ENCODE data around the gene BICD2. TPM values are rescaled to one million over a fixed set of nuclear protein-coding genes. Genes with fewer than 3 reads are reported as not detected.

BICD2 gene
- total and polyA plus RNA-seq, 8 donors: 23.7 to 34.5 (median 28.4) TPM

DNA sequence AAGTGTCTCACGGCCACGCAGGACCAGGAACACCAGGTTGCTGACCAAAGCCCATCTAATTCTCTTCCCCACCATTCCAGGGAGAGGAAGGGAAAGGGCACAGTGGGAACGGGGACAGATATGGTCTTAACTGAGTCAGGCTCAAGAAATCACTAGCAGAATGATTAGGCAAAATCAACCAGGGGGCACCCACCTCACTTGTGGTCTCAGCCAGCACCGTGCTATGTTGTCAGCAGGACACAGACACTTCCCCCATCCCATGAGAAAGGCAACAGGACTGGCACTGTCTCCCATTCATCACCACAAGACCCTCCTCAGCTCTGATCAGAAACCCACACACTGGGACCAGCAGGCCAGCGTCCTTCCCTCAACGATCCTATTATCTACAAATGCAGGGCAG, 2.9 kb downstream of the BICD2 start:
- H3K27ac ChIP-seq: peak overlapping the region in 1 of 2 donors; percentile 100
- no peaks in the 10 kb centered on the region for H3K36me3 ChIP-seq
- H3K27me3 ChIP-seq: no peaks in the 10 kb centered on the region
- H3K9me3 ChIP-seq: no peaks in the 10 kb centered on the region
- ATAC-seq (no peak), DNase-seq (no peak)
- peaks cover 22 to 53% of the 10 kb centered on the region in 2 donors for H3K4me1 ChIP-seq
- H3K4me3 ChIP-seq: no peak overlapping the region
- intact Hi-C loops (cut with DNase I): loop anchor here in 1 of 2 donors (10.0 kb wide), 1 partner anchor 47 kb away; no protein-coding TSS in a partner anchor
- TF ChIP-seq, protein P1, sequence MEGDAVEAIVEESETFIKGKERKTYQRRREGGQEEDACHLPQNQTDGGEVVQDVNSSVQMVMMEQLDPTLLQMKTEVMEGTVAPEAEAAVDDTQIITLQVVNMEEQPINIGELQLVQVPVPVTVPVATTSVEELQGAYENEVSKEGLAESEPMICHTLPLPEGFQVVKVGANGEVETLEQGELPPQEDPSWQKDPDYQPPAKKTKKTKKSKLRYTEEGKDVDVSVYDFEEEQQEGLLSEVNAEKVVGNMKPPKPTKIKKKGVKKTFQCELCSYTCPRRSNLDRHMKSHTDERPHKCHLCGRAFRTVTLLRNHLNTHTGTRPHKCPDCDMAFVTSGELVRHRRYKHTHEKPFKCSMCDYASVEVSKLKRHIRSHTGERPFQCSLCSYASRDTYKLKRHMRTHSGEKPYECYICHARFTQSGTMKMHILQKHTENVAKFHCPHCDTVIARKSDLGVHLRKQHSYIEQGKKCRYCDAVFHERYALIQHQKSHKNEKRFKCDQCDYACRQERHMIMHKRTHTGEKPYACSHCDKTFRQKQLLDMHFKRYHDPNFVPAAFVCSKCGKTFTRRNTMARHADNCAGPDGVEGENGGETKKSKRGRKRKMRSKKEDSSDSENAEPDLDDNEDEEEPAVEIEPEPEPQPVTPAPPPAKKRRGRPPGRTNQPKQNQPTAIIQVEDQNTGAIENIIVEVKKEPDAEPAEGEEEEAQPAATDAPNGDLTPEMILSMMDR (IDR thresholded peaks at IDR 0.05): no peak

DNA sequence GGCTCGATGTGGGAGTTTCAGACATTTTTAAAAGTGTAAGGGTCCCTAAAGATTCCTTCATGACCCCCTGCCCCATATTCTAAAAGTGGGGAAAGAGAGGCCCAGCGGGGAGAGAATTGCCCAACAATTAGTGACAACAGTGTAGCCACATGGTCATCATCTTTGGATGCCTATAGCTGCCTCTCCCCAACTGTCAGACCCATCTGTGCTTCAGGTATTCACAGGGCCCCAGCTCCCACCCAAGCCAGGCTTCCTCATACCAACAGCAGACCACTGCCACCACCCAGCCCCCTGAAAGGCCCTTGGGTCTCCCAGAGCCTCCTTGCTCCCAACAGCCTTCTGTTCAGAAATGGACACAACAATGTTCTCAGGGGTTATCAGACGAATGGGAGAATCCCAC, 4.1 kb downstream of the BICD2 start:
- peaks cover 15 to 45% of the 10 kb centered on the region in 2 donors for H3K4me1 ChIP-seq
- TF ChIP-seq, protein P1 (IDR thresholded peaks at IDR 0.05): no peak
- intact Hi-C loops (cut with DNase I): loop anchor here in 1 of 2 donors (10.0 kb wide), 1 partner anchor 46 kb away; no protein-coding TSS in a partner anchor
- DNase-seq (no peak), ATAC-seq (no peak)
- no peaks in the 10 kb centered on the region for H3K36me3 ChIP-seq
- H3K27ac ChIP-seq: no peak overlapping the region
- no peaks in the 10 kb centered on the region for H3K9me3 ChIP-seq
- H3K4me3 ChIP-seq: no peak overlapping the region
- no peaks in the 10 kb centered on the region for H3K27me3 ChIP-seq

DNA sequence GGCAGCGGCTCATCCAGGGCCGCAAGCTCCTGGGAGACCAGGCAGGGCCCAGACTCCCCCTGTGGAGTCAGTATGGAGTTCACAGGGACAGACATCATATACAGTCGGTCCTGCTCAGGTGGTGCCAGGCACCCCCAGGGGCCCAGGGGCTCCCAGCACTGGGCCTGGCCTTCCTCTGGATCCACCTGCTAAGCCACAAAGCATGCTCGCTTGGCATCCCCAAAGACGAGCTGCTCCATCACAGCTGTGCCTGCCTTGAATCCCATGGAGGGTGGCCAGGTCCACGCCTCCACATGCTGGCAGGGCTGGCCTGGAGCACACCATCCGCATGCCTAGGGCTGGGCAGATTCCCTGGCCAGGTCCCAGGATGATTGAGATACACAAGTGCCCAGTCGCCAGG, 4.6 kb downstream of the BICD2 start:
- Histone ChIP-seq H3K4me1 (peaks cover 14 to 45% of the 10 kb centered on the region in 2 donors), H3K9me3 (no peaks in the 10 kb centered on the region), H3K27me3 (no peaks in the 10 kb centered on the region), H3K4me3 (no peak overlapping the region), H3K27ac (no peak overlapping the region), H3K36me3 (no peaks in the 10 kb centered on the region)
- DNase-seq (peak in 1 of 4 donors; percentile 52), ATAC-seq (peak; percentile 9)
- TF ChIP-seq, protein P1 (IDR thresholded peaks at IDR 0.05): no peak
- intact Hi-C loops (cut with DNase I): loop anchor here in 1 of 2 donors (10.0 kb wide), 1 partner anchor 45 kb away; no protein-coding TSS in a partner anchor

DNA sequence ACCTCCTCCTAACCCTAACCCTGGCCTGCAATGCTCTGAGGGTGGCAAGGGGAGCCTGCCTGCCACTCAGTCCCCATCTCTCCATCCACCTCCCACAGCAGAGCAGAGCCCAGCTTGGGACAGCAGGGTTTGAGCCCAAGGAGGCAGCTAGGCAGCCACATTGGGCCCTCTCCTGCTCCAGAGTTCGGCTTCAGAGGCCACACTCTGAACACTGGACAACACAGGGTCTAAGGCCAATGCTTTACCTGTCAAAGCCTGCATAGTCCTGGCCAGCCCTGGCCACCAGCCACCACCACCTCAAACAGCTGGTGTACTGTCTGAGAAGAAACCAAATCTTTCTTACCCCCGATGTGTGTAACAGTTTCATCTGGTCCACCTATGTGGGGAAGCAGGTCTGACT, 5.2 kb downstream of the BICD2 start:
- Histone ChIP-seq H3K4me3 (no peak overlapping the region), H3K4me1 (peaks cover 14 to 52% of the 10 kb centered on the region in 2 donors), H3K27ac (peak overlapping the region in 1 of 2 donors; percentile 8), H3K27me3 (no peaks in the 10 kb centered on the region), H3K36me3 (no peaks in the 10 kb centered on the region), H3K9me3 (no peaks in the 10 kb centered on the region)
- intact Hi-C loops (cut with DNase I): no loop called here
- TF ChIP-seq, protein P1 (IDR thresholded peaks at IDR 0.05): no peak
- ATAC-seq (no peak), DNase-seq (no peak)

DNA sequence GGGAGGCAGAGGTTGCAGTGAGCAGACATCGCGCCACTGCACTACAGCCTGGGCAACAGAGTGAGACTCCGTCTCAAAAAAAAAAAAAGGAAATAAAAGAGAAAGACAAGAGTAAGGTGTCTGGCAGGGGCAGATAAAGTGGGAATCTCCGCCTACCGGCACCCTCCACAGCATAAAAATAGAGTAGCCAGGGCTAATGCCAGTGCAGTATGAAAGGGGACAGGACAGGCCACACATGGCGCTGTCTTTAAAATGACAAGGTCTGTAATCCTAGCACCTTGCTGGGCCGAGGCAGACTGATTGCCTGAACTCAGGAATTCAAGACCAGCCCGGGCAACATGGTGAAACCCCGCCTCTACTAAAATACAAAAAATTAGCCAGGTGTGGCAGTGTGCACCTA, 7.8 kb downstream of the BICD2 start:
- Histone ChIP-seq H3K36me3 (no peaks in the 10 kb centered on the region), H3K9me3 (no peaks in the 10 kb centered on the region), H3K27ac (no peak overlapping the region), H3K4me3 (no peak overlapping the region), H3K27me3 (no peaks in the 10 kb centered on the region), H3K4me1 (peaks cover 4 to 57% of the 10 kb centered on the region in 2 donors)
- TF ChIP-seq, protein P1 (IDR thresholded peaks at IDR 0.05): no peak
- ATAC-seq: no peak
- intact Hi-C loops (cut with DNase I): no loop called here
- no peak for DNase-seq

Data from left lung (tissue), 10 donors.